Stimulated activated CD8-positive, alpha-beta memory T cell treated with anti-CD3 and anti-CD28 coated beads, Interleukin-15, amount 100 ng/mL, for 48 hours (primary cell): ENCODE measurements around the gene ORAI3.
A peak's percentile ranks its signal among the peaks of the same experiment; 100 is the strongest.

Experiments
- DNase-seq, 2 donors: peaks; one replicate each; pipeline ENCODE4 v3.0.0-alpha.2; 2020; ENCODE audit warnings: low read depth in 2 of 2

Gene ORAI3

GRCh38 chr16:30947859-30948666 is 805 bp upstream of the ORAI3 start:
- no peak for DNase-seq

DNA sequence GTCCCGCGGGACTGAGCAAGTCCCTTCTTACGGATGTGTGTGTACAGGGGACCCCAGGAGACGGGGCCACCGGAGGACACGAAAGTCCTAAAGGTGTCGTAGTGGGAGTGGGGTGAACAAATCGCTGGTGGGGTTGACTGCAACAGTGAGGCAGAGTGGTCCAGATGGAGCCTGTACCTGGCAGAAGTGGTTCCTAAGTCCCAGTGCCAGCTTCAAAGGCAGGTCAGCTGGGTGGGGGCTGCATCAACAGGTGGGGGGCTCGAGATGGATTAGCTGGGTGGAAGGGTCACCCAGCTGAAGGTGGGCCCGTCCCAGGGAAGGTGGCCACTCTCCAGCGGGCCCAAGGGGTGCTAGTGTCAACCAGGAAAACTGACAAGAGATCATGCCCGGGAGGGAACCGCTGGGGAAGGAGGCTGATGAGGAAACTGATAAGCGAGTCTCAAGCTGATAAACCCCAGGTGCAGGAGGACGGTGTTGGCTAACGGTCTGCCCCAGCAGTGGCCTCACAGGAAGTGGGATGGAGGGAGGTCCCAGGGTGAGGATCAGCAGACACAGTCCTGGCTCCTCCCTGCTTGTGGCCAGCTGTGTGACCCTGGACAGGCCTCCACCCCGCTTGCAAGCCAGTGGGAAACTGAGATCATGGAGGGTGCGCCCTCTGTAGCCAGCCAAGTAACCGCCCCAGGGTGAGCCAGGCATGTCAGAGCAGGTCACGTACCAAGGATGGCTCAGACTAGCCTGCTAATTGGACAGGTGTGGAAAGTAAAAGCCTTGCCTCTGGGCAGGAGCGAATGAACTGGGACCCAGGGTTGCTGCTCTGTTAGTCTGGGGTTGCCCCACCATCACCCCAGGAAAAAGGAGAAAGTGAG is 1.0 kb downstream of the ORAI3 start:
- no peak for DNase-seq

DNA sequence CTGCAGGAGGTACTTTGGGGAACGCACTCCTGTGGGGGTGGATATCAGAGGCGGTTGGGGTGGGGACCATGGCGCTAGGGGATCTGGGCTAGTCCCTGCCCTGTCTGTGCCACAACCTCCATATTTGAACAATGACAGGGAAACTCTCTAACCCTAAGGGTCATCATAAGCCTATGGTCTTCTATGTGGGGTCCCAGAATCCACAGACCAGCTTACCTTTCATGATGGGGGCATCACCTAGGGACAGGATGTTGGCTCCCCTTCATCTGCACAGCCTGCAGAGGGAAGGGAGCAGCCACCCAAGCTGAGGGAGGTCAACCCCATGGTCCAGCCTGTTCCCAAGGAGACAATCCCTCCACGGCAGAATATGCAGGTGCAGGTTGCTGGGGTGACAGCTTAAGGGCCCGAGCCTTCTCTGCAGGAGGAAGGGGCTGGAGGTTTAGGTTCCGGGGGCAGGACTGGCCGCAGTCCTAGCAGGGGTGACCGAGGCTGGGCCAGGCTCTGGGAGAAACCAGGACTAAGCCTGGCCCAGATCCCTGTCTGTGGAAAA is 1.7 kb downstream of the ORAI3 start:
- no peak for DNase-seq

DNA sequence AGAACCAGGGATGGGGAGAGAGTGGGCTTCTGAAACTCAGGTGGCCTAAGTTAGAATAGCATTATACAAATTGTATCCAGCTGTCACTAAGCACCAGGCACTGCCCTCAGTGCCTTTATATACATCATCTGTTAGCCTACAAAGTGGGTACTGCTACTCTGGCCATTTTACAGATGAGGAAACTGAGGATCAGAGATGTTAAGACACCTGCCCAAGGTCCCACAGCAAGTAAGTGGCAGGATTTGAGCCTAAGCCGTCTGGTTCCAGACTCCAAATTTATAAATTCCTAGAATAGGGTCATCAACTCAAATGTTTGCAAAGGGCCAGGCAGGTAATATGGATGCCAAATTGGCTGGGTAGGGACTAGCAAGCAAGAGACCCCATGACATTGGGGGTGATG is 2.3 kb downstream of the ORAI3 start:
- no peak for DNase-seq

GRCh38 chr16:30951750-30952149 is 2.9 kb downstream of the ORAI3 start:
- no peak for DNase-seq

DNA sequence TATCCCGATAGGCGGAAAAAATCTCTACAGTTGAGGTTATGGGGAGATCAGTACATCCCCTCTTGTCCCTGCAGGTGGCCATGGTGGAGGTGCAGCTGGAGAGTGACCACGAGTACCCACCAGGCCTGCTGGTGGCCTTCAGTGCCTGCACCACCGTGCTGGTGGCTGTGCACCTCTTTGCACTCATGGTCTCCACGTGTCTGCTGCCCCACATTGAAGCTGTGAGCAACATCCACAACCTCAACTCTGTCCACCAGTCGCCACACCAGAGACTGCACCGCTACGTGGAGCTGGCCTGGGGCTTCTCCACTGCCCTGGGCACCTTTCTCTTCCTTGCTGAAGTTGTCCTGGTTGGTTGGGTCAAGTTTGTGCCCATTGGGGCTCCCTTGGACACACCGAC is 4.2 kb downstream of the ORAI3 start:
- DNase-seq: no peak

DNA sequence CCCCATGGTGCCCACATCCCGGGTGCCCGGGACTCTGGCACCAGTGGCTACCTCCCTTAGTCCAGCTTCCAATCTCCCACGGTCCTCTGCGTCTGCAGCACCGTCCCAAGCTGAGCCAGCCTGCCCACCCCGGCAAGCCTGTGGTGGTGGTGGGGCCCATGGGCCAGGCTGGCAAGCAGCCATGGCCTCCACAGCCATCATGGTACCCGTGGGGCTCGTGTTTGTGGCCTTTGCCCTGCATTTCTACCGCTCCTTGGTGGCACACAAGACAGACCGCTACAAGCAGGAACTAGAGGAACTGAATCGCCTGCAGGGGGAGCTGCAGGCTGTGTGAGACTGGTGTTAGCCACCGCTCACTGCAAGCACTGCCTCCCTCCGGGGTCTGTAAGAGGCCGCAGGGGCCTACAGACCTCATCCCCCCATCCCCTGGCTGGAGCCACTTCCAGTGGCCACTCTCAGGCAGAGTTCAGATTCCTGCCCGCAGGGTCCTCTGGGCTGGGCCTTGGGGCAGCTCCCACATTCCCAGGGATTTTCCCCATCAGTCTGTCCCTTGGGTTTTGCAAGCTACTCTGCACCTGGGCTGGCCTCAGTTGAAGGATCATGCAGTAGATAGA is 4.8 kb downstream of the ORAI3 start:
- DNase-seq: peak; percentile 41 to 52

DNA sequence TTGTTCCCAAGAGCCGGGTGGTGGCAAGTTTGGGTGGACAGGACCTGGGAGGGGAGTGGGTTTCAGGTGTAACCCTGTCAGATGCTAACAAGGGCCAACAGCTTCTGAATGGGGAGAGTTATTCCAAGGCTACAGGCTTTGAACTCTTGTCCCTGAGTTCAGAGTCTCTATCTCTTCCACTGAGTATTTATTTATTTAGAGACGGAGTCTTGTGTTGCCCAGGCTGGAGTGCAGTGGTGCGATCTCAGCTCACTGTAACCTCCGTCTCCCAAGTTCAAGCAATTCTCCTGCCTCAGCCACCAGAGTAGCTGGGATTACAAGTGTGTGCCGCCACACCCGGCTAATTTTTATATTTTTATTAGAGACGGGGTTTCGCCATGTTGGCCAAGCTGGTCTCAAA is 6.1 kb downstream of the ORAI3 start:
- no peak for DNase-seq

DNA sequence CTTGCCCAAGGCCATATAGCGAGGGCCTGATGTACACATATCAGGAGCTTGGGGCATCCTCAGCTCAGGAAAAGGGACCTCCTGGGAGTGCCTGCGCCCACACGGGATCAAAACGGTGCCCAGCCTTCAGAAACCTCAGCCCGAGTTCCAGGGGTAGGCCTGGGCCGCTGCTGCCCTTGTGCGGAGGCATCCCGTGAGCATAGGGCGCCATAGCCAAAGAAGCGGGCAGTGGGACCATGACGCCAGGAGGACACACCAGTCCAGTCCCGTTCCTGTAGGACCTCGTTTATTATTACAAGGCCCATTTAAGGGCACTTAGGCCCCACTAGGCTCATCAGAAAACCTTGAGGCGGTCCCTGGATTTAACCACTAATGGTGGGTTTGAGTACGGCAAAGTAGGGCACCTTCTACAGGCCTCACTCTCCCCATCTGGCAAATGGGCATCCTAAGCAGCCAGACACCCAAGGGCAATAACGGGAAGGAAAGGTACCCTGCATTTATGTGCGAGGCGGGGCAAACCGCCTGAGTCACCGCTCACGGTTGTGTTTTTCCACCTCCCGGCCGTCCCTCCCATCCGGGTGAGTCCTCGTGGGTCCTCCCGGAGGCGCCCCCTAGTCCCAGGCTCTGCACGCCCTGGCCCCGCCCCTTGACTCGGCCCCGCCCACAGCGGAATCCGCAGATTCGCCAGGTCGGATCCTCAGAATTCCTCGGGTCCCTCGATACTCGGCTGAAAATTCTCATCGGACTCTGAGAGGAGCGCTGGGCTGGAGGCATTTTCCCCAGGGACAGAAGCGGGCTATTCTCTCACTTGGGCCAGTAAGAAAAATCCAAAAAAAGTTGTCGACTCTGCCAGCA is 8.0 kb downstream of the ORAI3 start:
- DNase-seq: peak; percentile 87 to 89

- DNase-seq: peak; percentile 91 to 96
These were observed 8.7 kb downstream of the ORAI3 start, which contains the start of gene SETD1A for GRCh38 chr16:30957456-30958174. Gene SETD1A (plus strand): TSS chr16:30957754. CDS start chr16:30958732, 978 bp downstream.

DNA sequence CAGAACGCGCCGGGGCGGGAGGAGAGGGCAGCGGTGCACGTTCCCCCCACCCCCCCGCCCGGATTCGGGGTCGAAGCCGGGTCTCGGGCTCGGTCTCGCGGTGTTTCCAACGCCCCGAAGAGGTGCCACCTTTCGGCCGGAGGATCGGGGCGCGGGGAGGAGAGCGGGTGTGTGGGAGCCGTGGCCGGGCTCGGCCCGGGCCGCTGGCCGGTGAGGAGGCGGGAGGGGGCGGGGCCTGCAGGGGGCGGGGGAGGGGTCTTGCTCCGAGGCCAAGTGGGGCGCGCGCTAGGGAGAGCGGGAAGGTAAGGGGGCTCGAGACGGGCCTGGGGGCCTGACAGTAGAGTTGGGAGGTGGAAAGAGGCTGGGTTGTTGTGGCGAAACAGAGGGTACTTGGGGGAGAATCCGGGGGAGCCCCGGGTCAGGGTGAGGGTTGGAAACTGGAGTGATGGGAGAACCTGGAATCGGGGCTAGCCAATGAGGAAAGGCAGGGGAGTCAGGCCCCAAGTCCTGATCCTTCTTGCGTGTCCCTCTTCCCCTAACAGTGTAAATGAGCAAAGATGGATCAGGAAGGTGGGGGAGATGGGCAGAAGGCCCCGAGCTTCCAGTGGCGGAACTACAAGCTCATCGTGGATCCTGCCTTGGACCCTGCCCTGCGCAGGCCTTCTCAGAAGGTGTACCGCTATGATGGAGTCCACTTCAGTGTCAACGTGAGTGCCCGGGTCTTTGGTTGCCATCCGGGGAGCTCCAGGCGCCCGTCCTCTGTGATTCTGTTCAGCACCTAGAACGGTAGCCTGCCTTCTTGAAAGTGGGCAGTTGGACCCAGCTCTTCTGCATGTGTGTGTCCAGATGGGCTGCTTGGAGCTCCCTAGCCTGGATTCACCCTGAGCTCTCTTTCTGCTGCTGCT is 9.6 kb downstream of the ORAI3 start:
- no peak for DNase-seq

GRCh38 chr16:30961384-30961783 is 12.5 kb downstream of the ORAI3 start:
- DNase-seq: no peak

GRCh38 chr16:30963925-30964511 is 15.2 kb downstream of the ORAI3 start:
- no peak for DNase-seq

- DNase-seq: no peak
These were observed 15.8 kb downstream of the ORAI3 start for GRCh38 chr16:30964574-30965226.

DNA sequence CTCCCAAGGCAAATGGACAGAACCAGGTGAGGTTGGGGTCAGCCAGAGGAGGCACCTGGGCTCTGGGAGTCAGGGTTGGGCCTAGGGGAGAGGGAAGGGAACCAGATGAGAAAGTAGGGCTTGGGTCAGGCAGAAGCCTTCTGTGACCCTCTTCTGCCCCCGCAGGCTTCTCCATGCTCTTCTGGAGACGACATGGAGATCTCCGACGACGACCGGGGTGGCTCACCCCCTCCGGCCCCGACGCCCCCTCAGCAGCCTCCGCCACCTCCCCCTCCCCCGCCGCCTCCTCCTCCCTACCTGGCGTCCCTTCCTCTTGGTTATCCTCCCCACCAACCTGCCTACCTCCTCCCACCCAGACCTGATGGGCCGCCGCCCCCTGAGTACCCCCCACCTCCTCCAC is 16.6 kb downstream of the ORAI3 start:
- no peak for DNase-seq

DNA sequence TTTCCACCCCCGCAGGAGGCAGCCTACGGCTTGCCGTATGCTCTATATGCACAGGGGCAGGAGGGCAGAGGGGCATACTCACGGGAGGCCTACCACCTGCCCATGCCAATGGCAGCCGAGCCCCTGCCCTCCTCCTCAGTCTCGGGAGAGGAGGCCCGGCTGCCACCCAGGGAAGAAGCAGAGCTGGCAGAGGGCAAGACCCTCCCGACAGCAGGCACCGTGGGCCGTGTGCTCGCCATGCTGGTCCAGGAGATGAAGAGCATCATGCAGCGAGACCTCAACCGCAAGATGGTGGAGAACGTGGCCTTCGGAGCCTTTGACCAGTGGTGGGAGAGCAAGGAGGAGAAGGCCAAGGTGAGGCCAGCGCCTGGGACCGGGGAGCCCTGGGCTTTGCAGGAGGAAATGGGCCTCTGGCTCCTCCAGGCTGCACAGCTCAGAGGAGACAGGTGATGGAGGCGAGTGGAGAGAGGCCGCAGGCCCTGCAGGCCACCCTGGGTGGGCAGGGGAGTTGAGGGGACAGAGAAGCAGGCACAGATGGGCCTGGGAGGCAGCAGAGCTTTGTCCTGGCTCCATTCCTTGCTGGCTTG is 17.3 kb downstream of the ORAI3 start:
- DNase-seq: no peak

DNA sequence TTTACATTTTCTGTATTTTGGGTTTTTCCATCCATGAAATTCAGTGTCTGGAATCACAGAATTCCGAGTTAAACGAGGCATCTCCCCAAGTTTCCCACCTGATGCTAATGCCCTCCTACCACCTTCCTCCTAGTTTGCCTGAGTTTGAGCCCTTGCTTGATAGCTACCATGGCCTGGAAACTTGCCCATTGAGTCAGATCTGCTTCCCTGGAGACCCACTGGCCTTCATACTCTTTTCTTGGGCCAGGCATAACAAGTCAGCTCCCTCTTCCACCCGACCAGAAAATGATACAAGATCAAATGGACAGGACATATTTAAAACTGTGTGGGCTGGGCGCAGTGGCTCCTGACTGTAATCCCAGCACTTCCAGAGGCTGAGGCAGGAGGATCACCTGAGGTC is 18.9 kb downstream of the ORAI3 start:
- DNase-seq: no peak

GRCh38 chr16:30969246-30969842 is 20.5 kb downstream of the ORAI3 start:
- DNase-seq: no peak
